Measurements from ENCODE around the gene MYCN. TPM values are rescaled to one million over a fixed set of nuclear protein-coding genes. Genes with fewer than 3 reads are reported as not detected.

Gene MYCN
- polyA plus RNA-seq, 1 of the 3 experiments (the other 2 are of a cell fraction): 0.03 TPM

DNA sequence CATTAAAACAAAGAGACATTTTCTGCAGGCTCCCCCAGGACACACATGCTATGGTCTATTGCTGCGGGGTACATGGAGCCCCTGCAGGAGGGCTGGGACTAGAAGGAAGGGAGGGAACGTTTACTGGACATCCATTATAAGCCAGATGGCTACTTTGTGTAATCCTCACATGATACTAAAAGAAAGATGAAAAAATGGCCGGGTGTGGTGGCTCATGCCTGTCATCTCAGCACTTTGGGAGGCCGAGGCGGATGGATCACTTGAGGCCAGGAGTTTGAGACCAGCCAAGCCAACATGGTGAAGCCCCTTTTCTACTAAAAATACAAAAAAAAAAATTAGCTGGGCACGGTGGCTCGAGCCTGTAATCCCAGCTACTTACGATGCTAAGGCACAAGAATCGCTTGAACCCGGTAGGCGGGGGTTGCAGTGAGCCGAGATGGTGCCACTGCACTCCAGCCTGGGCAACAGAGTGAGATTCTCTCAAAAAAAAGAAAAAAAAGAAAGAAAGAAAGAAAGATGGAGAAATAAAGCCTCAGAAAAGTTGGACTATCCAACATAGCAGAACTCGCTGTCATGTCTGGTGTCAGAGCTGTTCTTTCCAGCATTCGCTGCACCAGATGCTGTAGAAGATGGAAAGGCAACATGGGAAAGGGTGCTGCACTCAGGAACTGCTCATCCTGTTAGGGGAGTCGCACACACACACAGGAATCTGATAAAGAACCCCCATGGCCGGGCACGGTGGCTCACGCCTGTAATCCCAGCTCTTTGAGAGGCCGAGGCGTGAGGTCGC is 7.8 kb upstream of the MYCN start (continued):
- TF ChIP-seq, protein P1, sequence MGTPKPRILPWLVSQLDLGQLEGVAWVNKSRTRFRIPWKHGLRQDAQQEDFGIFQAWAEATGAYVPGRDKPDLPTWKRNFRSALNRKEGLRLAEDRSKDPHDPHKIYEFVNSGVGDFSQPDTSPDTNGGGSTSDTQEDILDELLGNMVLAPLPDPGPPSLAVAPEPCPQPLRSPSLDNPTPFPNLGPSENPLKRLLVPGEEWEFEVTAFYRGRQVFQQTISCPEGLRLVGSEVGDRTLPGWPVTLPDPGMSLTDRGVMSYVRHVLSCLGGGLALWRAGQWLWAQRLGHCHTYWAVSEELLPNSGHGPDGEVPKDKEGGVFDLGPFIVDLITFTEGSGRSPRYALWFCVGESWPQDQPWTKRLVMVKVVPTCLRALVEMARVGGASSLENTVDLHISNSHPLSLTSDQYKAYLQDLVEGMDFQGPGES (IDR thresholded peaks at IDR 0.05; ENCODE audit: low read depth, low read length): no peak

DNA sequence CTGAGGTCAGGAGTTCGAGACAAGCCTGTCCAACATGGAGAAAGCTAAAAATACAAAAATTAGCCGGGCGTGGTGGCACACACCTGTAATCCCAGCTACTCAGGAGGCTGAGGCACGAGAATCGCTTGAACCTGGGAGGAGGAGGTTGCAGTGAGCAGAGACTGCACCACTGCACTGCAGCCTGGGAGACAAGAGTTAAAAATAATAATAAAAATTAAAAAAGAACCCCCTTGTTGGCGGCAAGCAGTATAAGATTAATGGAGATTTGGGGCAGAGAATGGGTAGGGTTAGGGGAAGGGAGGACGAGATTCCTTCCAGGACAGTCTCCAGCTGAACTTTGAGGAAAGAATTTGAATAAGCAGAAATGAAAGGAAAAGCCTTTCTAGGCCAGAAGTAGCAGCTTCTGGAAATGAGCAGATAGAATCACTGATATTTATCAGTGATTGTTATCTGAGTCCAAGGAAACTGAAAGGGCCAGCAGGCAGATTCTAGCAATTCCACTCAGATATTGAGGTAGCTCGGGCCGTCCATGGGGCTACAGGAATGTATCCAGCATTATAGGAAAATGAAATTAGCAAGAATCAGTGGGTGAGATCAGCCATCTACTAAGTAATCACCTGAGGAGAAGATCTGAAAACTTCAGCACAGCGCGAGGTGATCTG is 7.0 kb upstream of the MYCN start:
- no peak overlapping the region for H3K27ac ChIP-seq (ENCODE audit: low read depth in 2 of 2, low read length in 1 of 2)
- H3K9ac ChIP-seq: no peak overlapping the region
- no peaks in the 10 kb centered on the region for H4K20me1 ChIP-seq (ENCODE audit: insufficient read depth)
- POLR2A ChIA-PET: no interaction called here
- H3K9me2 ChIP-seq: no peaks in the 10 kb centered on the region
- no peaks in the 10 kb centered on the region for H3K9me3 ChIP-seq
- no peaks in the 10 kb centered on the region for H3K27me3 ChIP-seq (ENCODE audit: insufficient read depth)
- no peak overlapping the region for H2AFZ ChIP-seq (ENCODE audit: low read depth)
- no peaks in the 10 kb centered on the region for H3K36me3 ChIP-seq (replicated peaks in 1 of 2; ENCODE audit: control insufficient read depth in 1 of 2, insufficient read depth in 2 of 2, low read length in 1 of 2)
- H3K79me2 ChIP-seq (ENCODE audit: insufficient read depth): no peaks in the 10 kb centered on the region
- no peak for TF ChIP-seq YY1 (IDR thresholded peaks at IDR 0.05; ENCODE audit: low read depth)
- TF ChIP-seq RAD21 (IDR thresholded peaks at IDR 0.05; ENCODE audit: low read length): no peak
- H3K4me1 ChIP-seq (ENCODE audit: control insufficient read depth in 1 of 2, insufficient read depth in 2 of 2, low read depth in 1 of 2, low read length in 1 of 2): no peaks in the 10 kb centered on the region; a peak in 1 of 4 replicates
- WGBS (ENCODE audit: low lambda C conversion rate): 43% methylated on average over 11 of the region's 11 CpGs
- no peak overlapping the region for H3K4me3 ChIP-seq (ENCODE audit: low read depth in 2 of 2, low read length in 1 of 2)
- CTCF ChIA-PET: interaction anchor here (1.6 to 2.8 kb wide), 3 partner anchors 9 to 675 kb away, joined by 4 to 15 read pairs (median 14); no protein-coding TSS in a partner anchor
- no peaks in the 10 kb centered on the region for H3F3A ChIP-seq (replicated peaks; ENCODE audit: insufficient read depth)
- no peak for DNase-seq
- H3K4me2 ChIP-seq: no peak overlapping the region

DNA sequence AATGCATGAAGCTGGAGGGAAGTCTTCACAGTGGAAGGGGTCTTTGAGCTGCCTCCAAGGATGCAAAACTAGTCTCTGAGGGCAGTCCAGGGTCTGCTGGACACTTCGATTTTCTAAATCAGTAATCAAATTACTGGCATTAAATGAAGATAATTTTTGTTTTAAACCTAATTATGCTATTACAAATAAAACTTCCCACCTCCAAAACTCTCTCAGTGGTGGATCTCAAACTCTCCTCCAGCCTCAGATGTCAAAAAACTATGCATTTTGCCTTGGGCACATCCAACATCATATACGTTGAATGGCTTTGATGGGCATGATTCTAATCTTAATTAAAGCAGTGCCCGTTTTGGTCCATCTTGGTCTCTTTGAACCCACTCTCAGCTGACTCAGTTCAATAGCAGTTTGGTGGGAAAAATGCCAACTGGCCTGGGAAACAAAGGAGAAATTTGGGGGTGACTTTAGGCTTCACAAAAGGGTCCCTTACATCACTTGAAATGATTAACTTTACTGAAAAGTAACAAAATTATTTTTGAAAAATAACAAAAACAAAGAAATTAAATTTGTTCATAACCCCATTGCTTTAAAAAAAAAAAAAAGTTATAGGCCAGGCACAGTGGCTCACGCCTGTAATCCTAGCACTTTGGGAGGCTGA is 5.9 kb upstream of the MYCN start:
- H3F3A ChIP-seq (replicated peaks; ENCODE audit: insufficient read depth): no peaks in the 10 kb centered on the region
- no peak overlapping the region for H3K4me3 ChIP-seq (ENCODE audit: low read depth in 2 of 2, low read length in 1 of 2)
- H3K27ac ChIP-seq (ENCODE audit: low read depth in 2 of 2, low read length in 1 of 2): no peak overlapping the region
- no peaks in the 10 kb centered on the region for H3K9me2 ChIP-seq
- H3K9ac ChIP-seq: no peak overlapping the region
- no peak overlapping the region for H2AFZ ChIP-seq (ENCODE audit: low read depth)
- no peaks in the 10 kb centered on the region for H3K9me3 ChIP-seq
- H3K79me2 ChIP-seq (ENCODE audit: insufficient read depth): no peaks in the 10 kb centered on the region
- H3K4me1 ChIP-seq (ENCODE audit: control insufficient read depth in 1 of 2, insufficient read depth in 2 of 2, low read depth in 1 of 2, low read length in 1 of 2): peaks cover 0 to 3% of the 10 kb centered on the region in 2 experiments; a peak in 1 of 4 replicates
- H3K4me2 ChIP-seq: no peak overlapping the region
- no peaks in the 10 kb centered on the region for H3K36me3 ChIP-seq (replicated peaks in 1 of 2; ENCODE audit: control insufficient read depth in 1 of 2, insufficient read depth in 2 of 2, low read length in 1 of 2)
- no peak for DNase-seq
- WGBS (ENCODE audit: low lambda C conversion rate): 30% methylated on average over 4 of the region's 4 CpGs
- H3K27me3 ChIP-seq (ENCODE audit: insufficient read depth): 0 out of 2 replicates have a peak, but pooled peaks cover 5% of the 10 kb centered on the region
- POLR2A ChIA-PET: no interaction called here
- CTCF ChIA-PET: interaction anchor here (0.7 to 2.8 kb wide), 3 partner anchors 222 to 674 kb away, joined by 3 to 15 read pairs (median 14); no protein-coding TSS in a partner anchor
- H4K20me1 ChIP-seq (ENCODE audit: insufficient read depth): no peaks in the 10 kb centered on the region
- TF ChIP-seq, protein P2, sequence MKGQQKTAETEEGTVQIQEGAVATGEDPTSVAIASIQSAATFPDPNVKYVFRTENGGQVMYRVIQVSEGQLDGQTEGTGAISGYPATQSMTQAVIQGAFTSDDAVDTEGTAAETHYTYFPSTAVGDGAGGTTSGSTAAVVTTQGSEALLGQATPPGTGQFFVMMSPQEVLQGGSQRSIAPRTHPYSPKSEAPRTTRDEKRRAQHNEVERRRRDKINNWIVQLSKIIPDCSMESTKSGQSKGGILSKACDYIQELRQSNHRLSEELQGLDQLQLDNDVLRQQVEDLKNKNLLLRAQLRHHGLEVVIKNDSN (IDR thresholded peaks at IDR 0.05; ENCODE audit: borderline replicate concordance, low read depth): no peak
- no peak for TF ChIP-seq MEF2A (IDR thresholded peaks at IDR 0.05; ENCODE audit: borderline replicate concordance, low read depth)
- TF ChIP-seq, protein P3, sequence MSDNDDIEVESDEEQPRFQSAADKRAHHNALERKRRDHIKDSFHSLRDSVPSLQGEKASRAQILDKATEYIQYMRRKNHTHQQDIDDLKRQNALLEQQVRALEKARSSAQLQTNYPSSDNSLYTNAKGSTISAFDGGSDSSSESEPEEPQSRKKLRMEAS (IDR thresholded peaks at IDR 0.05; ENCODE audit: low read depth): no peak
- no peak for TF ChIP-seq TCF12 (IDR thresholded peaks at IDR 0.05)
- no peak for TF ChIP-seq EZH2phosphoT487 (IDR thresholded peaks at IDR 0.05; ENCODE audit: borderline replicate concordance, low read depth)
- no peak for TF ChIP-seq RCOR1 (IDR thresholded peaks at IDR 0.05; ENCODE audit: low read length)
- TF ChIP-seq, protein P4, sequence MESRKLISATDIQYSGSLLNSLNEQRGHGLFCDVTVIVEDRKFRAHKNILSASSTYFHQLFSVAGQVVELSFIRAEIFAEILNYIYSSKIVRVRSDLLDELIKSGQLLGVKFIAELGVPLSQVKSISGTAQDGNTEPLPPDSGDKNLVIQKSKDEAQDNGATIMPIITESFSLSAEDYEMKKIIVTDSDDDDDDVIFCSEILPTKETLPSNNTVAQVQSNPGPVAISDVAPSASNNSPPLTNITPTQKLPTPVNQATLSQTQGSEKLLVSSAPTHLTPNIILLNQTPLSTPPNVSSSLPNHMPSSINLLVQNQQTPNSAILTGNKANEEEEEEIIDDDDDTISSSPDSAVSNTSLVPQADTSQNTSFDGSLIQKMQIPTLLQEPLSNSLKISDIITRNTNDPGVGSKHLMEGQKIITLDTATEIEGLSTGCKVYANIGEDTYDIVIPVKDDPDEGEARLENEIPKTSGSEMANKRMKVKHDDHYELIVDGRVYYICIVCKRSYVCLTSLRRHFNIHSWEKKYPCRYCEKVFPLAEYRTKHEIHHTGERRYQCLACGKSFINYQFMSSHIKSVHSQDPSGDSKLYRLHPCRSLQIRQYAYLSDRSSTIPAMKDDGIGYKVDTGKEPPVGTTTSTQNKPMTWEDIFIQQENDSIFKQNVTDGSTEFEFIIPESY (IDR thresholded peaks at IDR 0.05; ENCODE audit: borderline replicate concordance, low read depth): no peak
- TF ChIP-seq FOXM1 (IDR thresholded peaks at IDR 0.05; ENCODE audit: low read depth): no peak
- TF ChIP-seq, protein P5, sequence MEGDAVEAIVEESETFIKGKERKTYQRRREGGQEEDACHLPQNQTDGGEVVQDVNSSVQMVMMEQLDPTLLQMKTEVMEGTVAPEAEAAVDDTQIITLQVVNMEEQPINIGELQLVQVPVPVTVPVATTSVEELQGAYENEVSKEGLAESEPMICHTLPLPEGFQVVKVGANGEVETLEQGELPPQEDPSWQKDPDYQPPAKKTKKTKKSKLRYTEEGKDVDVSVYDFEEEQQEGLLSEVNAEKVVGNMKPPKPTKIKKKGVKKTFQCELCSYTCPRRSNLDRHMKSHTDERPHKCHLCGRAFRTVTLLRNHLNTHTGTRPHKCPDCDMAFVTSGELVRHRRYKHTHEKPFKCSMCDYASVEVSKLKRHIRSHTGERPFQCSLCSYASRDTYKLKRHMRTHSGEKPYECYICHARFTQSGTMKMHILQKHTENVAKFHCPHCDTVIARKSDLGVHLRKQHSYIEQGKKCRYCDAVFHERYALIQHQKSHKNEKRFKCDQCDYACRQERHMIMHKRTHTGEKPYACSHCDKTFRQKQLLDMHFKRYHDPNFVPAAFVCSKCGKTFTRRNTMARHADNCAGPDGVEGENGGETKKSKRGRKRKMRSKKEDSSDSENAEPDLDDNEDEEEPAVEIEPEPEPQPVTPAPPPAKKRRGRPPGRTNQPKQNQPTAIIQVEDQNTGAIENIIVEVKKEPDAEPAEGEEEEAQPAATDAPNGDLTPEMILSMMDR (IDR thresholded peaks at IDR 0.05): no peak
